ENCODE measurements around the gene CMTM7.
"Not testable (repeated sequence)": the region's sequence is repeated elsewhere in the genome, so short reads cannot be mapped to it uniquely, and the experiment has no call there.

The CMTM7 gene

DNA sequence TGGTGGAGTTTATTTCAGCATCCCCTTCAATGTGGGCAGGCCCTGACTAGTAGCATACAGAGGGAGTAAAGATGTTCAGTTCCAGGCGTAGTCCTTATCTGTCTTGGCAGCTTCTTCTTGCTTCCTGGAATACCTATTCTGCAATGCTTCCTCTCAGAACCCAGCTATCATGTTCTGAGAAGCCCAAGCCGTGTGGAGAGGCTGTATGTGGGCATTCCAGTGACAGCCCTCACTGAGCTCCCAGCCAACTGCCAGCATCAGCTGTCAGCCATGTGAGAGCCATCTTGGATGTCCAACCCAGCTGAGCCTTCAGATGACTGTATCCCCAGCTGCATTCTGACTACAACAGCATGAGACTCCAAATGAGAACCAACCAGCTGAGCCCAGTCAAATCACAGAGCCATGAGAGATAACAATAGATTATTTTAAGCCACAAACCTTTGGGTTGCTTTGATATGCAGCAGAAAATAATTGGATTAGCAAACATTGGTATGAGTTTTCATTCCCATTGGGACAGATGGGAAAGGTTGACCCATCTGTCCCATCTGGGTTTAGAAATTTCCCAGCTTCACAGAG lies 8.4 kb upstream of the CMTM7 start:
- no peak for DNase-seq (ENCODE audit: low spot score)

DNA sequence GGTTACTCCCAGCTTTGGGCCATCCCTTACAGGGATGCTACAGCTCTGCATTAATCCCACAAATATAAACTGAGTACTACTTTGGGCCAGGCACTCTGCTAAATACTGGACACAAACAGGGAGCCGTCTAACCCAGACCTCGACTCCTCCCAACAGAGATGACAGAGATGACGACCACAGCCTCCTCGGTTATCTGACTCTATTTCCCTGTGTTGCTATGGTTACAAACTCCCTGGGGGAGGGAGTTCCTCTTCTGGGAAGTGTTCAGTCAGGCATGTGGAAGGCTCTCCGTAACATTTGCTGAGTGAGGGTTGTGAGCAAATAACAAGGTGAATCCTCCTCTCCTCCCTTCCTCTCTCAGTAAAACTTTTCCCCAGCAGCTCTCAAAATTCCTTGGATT lies 6.7 kb upstream of the CMTM7 start:
- DNase-seq (ENCODE audit: low spot score): no peak

DNA sequence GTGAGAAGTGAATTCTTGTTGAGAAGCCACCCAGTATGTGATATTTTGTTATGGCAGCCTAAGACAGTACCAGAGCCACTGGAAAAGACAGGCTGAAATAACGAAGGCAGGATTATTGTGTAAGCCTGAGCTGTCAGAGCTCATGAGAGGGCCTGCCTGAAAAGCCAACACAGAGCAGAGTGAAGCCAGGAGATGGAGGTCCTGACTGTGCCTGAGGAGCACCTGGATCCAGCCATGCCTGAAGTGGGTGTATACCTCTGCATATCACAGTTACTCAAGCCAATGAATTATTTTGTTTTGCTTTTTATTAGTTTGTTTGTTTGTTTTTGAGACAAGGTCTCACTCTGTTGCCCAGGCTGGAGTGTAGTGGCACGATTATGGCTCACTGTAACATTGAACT lies 4.1 kb upstream of the CMTM7 start:
- DNase-seq (ENCODE audit: low spot score): no peak

DNA sequence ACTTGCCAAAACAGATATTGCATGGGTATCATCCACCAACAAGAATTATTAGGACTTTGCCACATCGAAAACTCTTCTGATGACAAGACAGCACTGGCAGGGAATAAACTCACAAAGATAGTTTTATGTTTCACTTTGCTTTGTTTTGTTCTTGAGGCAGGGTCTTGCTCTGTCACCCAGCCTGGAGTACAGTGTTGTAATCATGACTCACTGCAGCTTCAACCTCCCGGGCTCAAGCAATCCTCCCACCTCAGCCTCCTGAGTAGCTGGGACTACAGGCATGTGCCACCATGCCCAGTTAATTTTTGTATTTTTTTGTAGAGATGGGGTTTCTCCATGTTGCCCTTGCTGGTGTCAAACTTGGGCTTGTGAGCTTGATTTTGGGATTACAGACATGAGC lies 2.1 kb upstream of the CMTM7 start:
- not testable (repeated sequence) for DNase-seq (ENCODE audit: low spot score)

DNA sequence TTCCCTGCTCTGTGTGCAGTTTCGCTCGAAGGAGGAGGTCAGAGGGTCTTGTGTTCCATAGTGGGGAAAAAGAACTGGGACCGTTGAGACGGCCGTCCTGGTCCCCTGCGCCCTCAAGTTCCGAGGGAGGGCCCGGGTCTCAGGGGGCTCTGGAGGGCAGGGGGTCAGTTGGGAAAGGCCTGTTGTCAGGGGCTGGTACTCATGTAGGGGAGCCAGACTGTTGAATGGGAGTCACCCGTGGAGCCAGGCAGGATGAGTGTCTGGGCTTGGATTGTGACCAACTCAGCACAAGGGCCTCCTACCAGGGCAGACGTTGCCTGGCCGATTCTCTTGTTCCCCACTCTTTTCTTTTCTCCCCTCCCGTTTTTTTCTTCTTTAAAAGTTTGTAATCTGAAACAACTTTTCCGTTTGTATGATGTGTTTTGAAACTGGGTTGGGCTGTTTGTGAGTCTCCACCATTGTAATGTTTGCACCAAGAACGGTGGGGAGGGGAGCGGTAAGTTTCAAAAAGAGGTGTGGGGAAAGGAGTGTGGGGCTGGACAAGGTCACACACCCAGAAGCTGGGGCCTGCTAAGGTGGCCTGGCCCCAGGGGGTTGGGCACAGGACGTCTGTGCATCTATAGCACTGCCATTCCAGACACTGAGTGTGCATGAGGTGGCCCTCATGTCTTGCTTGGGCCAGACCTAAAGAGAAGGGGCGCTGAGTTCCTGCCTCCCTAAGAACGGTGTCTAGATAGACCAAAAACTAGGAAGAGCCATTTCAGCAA lies 1.1 kb downstream of the CMTM7 start:
- peak; percentile 75 for DNase-seq (ENCODE audit: low spot score)

DNA sequence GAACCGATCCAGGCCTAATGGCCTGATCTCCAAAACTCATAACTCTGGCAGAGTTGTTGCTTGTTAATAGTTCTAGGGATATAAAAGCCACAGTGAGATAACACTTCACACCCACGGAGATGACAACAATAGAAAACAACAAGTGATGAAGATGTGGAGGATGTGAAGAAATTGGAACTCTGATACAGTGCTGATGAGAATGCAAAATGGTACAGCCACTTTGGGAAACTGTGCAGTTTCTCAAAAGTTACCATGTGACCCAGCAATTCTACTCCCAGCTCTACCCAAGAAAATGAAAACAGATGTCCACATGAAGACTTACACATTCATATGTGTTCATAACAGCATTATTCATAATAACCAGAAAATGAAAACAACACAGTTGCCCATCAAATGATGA lies 3.8 kb downstream of the CMTM7 start:
- no peak for DNase-seq (ENCODE audit: low spot score)

DNA sequence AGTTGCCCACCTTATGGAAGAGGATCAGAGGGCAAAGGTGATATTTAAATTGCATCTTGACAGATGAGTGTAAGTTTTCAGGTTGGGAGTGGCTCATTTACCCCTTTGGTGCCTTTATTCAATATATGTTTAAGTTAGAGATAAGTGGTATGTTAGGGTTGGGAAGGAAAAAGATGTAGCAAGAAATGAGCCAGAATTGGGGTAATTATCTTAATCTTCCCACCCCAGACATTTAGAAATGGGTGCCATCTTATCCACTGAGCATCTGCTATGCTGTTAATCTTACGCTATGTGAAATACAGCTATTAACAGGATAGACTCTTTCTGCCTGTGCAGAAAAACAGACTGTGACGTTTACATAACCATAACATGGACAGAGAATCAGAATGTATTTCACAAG lies 6.3 kb downstream of the CMTM7 start:
- DNase-seq (ENCODE audit: low spot score): no peak

DNA sequence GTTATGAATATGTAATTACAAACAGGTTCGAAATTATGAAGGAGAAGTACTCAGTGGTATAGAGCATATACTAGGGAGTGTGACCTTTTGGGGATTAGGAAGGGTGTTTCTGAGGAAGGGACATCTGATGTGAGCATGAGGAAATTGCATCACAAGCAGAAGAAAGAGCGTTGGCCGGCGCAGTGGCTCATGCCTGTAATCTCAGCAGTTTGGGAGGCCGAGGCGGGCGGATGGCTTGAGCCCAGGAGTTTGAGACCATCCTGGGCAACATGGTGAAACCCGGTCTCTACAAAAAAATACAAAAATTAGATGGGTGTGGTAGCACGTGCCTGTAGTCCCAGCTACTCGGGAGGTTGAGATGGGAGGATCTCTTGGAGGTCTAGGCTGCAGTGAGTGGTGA lies 6.9 kb downstream of the CMTM7 start:
- DNase-seq (ENCODE audit: low spot score): no peak

DNA sequence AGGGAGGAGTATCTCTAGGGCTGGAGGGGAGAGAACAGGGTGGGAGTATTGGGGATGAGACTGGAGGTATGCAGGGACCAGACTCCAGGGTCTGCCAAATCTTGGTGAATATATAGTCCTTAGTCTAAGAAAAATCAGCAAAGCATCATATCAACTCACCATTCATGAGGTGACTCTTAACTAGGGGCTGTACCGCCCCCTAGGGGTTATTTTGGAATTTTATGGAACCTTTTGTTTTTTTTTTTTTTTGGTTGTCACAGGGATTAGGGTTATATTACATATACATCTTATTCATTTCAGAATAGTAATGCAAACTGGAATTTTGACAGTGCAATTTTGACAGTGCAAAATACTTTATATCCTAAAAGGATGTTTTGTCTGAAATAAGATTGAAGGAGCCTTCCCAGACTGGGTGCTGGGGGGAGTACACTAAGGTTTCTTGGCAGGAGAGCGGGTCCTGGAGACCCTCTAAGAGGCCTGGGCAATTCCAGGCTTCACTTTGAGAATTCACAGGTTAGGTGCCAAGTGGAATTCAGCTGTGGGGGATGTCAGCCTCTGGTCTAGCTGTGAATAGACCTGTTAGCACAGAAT lies 7.5 kb downstream of the CMTM7 start:
- DNase-seq (ENCODE audit: low spot score): peak; percentile 61

DNA sequence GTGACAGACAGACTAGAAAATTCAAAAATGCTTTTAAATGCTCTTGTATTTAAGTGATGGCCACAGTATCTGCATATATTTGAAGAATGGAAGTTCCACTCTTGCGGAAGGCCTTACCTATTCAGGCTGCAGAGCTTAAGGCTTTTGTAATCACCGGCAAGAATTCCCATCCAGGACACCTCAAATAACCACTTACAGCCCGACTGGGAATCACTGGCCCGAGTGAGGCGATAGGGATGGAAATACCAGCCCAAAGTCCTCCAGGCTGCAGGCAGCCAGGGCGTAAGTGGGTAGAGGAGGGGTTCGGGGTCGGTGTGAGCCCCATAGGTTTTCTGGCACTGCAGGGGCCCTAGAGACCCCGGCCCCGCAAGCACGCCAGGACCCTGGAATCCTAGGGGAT lies 9.5 kb downstream of the CMTM7 start:
- DNase-seq (ENCODE audit: low spot score): peak; percentile 25

DNA sequence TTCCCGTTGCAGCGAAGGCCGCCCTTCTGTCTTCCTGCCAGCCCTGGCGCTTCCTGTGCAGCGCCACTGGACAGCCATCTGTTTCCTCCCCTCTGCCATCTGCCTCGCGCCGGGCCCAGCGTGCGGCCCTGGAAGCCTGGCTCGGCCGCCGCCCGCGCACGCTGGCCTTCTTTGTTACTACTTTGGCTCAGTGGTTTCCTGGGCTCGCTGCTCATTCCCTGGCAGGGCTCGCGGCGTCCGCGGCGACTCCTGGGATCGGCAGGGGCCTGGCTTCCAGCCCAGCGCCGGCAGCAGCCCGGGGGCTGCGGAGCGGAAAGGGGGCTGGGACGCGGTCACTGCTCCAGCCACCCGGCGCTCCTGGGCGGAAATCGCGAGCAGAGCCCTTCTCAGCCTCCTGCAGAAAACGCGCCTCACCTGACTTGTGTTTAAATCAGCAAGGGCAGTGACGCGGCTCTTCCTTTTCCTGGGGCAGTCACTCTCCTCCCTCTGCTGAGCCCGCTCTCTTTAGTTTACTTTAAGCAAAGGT lies 10.0 kb downstream of the CMTM7 start:
- DNase-seq (ENCODE audit: low spot score): peak; percentile 80

DNA sequence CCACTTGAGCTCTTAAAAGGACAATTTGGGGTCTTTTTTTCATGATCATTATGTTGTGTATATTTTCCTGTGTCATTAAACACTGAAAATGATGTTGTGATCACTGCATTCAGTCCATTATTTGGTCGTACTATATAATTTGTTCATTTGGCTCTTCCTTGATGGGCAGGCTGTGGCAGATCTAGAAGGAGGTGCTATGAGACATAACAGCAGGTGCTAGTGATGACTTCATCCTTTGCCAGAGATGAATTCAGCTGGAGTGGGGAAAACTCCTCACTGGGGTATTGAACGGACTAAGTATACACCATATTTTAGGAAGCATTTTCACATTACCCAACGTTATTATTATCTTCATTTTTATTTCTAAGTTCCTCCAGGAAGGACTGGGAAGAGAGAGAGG lies 12.0 kb downstream of the CMTM7 start:
- DNase-seq (ENCODE audit: low spot score): no peak

DNA sequence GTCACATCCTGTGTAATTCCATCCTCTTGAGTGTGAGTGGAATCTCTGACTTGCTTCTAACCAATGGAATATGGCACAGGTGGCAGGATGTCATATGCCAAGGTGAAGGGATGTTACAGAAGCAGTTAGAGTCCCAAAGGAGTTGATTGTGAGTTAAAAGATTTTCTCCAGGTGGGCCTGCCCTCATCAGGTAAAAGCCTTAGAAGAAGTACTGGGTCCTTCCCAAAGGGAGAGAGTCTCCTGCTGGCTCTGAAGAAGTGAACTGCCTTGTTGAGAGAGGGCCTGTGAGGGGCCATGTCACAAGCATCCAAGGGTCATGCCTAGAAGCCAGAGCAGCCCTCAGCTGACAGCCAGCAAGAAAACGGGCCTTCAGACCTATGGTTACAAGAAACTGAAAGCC lies 13.1 kb downstream of the CMTM7 start:
- no peak for DNase-seq (ENCODE audit: low spot score)

DNA sequence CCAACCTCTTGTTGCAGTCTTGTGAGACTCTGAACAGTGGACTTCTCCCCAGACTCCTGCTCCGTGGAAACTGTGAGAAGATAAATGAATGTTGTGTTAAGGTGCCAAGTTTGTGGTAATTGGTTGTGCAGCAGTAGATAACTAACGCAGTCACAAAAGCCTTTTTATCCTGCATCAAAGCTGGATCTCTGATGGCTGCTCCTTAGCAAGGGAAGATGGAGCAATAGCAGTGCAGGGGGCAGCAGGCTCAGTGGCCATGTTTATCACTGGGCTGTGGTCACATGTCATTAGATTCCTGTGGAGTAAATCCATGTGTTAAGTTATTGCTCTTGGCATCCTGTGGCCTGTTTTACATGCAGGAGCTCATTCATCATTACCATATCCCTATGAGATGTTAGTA lies 13.5 kb downstream of the CMTM7 start:
- no peak for DNase-seq (ENCODE audit: low spot score)

DNA sequence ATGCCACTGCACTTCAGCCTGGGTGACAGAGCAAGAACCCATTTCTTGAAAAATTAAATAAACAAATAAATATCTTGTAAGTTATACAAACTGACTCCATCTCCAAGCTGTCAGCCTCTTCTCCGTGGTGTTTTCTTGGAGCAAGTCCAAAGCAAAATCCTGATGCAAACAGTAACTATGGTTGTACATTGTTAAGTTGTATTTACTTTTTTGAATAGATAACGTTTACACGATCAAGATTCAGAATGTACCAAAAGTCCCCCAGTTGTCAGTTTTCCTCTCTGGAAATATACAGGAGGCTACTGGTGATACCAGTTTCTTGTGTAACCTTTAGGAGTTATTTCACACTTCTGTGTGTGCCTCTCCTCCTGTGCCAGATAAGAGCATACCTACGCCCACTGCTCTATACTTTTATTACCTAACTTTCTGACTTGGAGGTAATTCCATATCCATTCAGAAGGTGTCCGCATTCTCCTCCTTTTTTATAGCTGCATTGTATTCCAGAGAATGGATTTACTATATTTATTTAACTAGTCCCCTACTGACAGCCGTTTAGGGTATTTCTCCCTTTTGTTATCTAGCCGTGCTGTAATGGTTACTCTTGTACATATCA lies 14.2 kb downstream of the CMTM7 start:
- no peak for DNase-seq (ENCODE audit: low spot score)

DNA sequence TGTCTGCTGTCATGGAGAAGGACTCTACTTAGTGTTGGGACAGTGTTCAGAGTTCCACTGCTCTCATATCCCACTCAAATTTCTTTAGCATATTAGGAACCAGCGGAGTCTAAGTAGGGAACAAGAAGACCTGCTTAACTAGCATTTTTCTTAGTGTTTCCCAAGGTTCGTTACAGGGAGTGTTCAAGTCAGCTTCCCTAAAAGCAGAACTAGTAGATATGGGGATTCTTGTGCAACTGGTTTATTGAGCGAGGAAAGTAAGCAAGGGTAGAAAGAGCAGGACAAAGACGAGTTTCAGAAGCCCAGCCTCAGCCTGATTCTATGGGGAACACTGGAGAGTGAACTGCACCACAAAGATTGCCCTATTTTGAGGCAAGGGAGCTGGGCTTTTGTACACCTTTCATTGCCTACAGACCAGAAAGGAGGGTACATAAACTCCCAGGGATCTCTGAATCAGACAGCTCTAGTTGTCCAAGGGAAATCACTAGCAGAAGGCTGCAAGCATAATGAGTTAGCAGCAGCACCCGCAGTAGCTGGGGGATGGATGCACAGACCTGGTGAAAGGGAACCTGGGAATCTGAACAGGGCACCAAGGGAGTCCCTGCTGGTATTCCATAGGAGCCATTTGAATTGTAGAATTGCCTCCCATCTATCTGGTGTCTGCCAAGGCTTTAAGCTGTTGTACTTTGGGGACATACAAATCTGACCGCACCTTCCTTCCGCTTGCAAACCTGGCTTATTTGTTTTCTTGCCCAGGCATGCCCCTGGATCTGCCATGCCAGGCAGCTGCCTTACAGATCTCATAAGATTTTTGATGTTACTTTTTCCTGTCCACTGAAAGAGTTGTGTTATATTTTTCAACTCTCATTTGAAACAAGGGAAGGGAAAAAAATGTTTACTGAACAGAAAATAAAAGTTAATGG lies 15.1 kb downstream of the CMTM7 start:
- no peak for DNase-seq (ENCODE audit: low spot score)

DNA sequence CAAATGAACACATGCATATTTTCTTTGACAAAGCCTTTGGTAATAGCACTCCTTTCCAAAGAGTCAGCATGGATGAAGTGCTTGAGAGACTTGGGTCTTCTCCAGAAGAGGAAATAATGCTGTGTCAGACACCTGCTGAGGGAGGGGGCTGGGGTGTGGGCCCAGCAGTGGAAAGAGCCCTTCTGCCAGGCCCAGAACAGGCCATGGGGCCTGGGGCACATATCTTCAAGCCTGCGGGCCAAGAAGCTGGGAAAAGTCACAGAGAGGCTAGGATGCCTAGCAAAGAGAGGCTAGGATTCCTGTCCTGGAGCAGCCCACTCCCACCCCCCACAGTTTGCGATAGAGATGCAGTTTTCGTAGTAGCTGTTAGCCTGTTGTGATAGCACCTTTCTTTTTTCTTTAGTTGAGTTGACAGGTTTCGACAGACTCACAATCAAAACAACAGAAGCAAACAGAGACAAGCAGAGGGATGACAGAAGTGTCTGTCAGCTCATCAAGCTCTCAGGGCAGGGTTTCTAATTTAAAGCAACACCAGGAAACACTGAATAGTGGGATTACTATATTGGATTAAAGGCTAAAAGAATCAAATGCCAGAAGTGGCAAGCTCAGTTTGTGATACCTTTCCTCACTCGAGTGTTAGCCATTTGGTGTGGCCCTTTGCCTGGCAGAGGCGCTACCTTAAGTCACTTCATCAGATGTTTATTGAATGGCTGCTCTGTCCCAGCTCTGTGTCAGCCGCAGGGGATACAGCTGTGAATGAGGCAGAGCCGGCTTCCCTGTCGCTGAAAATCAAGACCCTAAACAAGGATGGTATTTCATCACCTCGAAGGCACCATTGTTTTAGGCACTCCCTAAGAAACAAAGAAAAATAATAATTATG lies 19.0 kb downstream of the CMTM7 start:
- no peak for DNase-seq (ENCODE audit: low spot score)

DNA sequence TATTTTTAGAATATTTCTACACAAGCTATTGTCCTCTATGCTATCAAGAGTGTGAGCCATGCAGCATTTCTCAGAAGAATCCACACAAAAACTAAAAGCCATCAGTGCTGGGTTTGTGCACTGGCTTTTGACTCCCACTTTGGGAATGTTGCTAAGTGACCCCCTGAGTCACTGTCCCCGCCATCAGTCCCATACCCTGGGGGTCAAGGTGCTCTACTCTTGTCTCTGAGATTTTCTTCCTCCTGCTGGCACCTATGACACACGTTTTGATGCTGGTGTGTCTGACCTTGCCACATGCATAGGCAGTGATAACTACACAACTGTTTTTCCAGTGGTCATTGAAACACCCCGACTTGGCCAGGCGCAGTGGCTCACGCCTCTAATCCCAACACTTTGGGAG lies 19.8 kb downstream of the CMTM7 start:
- DNase-seq (ENCODE audit: low spot score): no peak

DNA sequence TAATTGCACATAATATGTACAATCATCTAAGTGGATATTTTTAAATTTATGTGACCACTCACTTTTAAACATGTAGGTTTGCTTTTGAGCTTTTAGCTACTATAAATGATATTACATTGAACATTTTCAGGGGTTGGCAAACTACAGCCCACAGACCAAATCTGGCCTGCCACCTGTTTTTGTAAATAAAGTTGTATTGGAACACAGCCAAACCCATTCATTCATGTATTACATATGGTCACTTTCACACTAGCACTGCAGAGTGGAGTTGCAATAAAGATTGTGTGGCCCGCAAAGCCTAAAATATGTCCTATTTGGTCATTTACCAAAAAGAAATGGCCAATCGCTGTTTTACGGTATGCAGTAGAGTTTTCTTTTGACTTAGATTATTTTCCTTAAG lies 21.2 kb downstream of the CMTM7 start:
- DNase-seq (ENCODE audit: low spot score): no peak

DNA sequence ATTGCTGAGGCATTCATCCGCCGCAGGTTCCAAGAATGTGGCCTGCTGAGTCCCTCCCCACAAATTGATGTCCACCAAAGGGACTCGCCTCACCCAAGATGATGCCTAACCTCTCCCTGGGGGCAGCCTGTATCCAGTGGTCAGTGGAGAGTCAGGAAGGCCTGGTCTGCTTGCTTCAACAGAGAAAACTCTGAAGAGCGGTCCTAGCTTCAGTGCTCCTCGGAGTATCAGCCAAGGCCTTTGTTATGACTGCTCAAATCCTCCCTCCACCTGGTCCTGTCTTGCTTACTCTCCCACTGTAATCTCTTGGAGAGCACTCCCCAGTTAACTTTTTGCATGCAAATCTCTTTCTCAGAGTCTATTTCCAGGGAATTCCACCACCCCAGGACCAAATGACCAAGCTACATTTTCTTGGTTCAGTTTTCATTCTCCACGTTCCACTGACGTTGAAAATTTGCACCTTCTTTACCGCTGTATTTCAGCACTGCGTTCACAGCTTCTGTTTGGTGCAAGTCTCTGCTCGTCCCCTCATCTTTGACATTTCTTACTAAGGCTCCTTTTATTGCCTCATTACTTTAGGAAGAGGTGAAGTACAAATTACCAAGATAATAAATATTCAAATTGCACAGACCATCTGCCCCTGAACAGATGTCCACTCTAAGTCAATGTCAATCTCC lies 22.3 kb downstream of the CMTM7 start:
- DNase-seq (ENCODE audit: low spot score): no peak
